DOHH2 (cell line): ENCODE results near the gene PKP3.

Experiments used
- EZH2phosphoT487 ChIP-seq: fragments of 200-600 bp; sonication (generic); IDR thresholded peaks from 2 replicates; pipeline ENCODE4 v1.6.1; 2017; ENCODE audit warnings: borderline replicate concordance, mild to moderate bottlenecking, antibody characterized with exemption, low read length, moderate library complexity, mixed read lengths
- TF ChIP-seq, protein P1 (sequence below): fragments of 200-600 bp; sonication (generic); IDR thresholded peaks from one replicate; pipeline ENCODE4 v1.5.1; 2014; ENCODE audit warnings: antibody characterized with exemption, mild to moderate bottlenecking, low read depth, low read length; ENCODE audit not compliant: poor library complexity, severe bottlenecking

DNA sequence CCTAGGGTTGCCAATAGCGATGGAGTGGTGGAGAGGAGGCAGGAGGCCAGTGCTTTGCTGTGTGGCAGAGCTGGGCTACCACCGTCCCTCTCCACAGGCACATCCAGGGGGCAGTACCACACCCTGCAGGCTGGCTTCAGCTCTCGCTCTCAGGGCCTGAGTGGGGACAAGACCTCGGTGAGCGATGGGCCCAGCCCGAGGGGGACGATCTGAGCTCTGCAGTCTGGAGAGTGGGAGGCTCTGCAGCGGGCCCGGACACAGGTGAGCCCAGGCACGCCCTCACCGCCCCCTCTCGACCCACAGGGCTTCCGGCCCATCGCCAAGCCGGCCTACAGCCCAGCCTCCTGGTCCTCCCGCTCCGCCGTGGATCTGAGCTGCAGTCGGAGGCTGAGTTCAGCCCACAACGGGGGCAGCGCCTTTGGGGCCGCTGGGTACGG, 2.5 kb downstream of the PKP3 start:
- TF ChIP-seq, protein P1, sequence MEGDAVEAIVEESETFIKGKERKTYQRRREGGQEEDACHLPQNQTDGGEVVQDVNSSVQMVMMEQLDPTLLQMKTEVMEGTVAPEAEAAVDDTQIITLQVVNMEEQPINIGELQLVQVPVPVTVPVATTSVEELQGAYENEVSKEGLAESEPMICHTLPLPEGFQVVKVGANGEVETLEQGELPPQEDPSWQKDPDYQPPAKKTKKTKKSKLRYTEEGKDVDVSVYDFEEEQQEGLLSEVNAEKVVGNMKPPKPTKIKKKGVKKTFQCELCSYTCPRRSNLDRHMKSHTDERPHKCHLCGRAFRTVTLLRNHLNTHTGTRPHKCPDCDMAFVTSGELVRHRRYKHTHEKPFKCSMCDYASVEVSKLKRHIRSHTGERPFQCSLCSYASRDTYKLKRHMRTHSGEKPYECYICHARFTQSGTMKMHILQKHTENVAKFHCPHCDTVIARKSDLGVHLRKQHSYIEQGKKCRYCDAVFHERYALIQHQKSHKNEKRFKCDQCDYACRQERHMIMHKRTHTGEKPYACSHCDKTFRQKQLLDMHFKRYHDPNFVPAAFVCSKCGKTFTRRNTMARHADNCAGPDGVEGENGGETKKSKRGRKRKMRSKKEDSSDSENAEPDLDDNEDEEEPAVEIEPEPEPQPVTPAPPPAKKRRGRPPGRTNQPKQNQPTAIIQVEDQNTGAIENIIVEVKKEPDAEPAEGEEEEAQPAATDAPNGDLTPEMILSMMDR, result no peak
- TF ChIP-seq EZH2phosphoT487, result no peak
